Smooth muscle cell (in vitro differentiated cells): ENCODE data around the gene BTNL8. TPM values are rescaled to one million over a fixed set of nuclear protein-coding genes. Genes with fewer than 3 reads are reported as not detected.

Experiments
- DNase-seq: peaks from one replicate; lab custom pipeline; 2025; ENCODE audit not compliant: unreplicated experiment; lab: John Stamatoyannopoulos, UW
- H2AFZ ChIP-seq: fragments of 200-600 bp; sonication (generic); 2 replicates; pipeline ENCODE4 v1.6.0; 2016; ENCODE audit warnings: antibody characterized with exemption, low read depth, mild to moderate bottlenecking
- H3F3A ChIP-seq: fragments of 200-600 bp; sonication (generic); 2 replicates; pipeline ENCODE4 v1.6.0; 2017; ENCODE audit warnings: antibody characterized with exemption, low read depth
- H3K27ac ChIP-seq: fragments of 200-600 bp; sonication (generic); 2 replicates; pipeline ENCODE4 v1.5.1; 2016; ENCODE audit warnings: low read depth, mild to moderate bottlenecking
- H3K27me3 ChIP-seq: fragments of 200-600 bp; sonication (generic); 2 replicates; pipeline ENCODE4 v1.6.1; 2016; ENCODE audit warnings: low read depth, mild to moderate bottlenecking
- H3K36me3 ChIP-seq: fragments of 200-600 bp; sonication (generic); 2 replicates; pipeline ENCODE4 v1.5.1; 2016; ENCODE audit warnings: low read depth
- H3K4me1 ChIP-seq: fragments of 200-600 bp; sonication (generic); 2 replicates; pipeline ENCODE4 v1.5.1; 2016; ENCODE audit warnings: low read depth
- H3K4me2 ChIP-seq: fragments of 200-600 bp; sonication (generic); 2 replicates; pipeline ENCODE4 v1.6.0; 2016; ENCODE audit warnings: mild to moderate bottlenecking
- H3K4me3 ChIP-seq: fragments of 200-600 bp; sonication (generic); 2 replicates; pipeline ENCODE4 v1.5.1; 2016; ENCODE audit warnings: mild to moderate bottlenecking
- H3K79me2 ChIP-seq: fragments of 200-600 bp; sonication (generic); 2 replicates; pipeline ENCODE4 v1.6.0; 2016; ENCODE audit warnings: low read depth, mild to moderate bottlenecking
- H3K9ac ChIP-seq: fragments of 200-600 bp; sonication (generic); 2 replicates; pipeline ENCODE4 v1.6.0; 2016; ENCODE audit warnings: low read depth
- H3K9me3 ChIP-seq: fragments of 200-600 bp; sonication (generic); replicated peaks from 2 replicates; pipeline ENCODE4 v1.5.1; 2016; ENCODE audit warnings: low read depth
- H4K20me1 ChIP-seq: fragments of 200-600 bp; sonication (generic); 2 replicates; pipeline ENCODE4 v1.6.0; 2016; ENCODE audit warnings: low read depth
- CTCF ChIP-seq: fragments of 200-600 bp; sonication (generic); IDR thresholded peaks from 2 replicates; pipeline ENCODE4 v1.5.1; 2017; ENCODE audit warnings: borderline replicate concordance, mild to moderate bottlenecking, antibody characterized with exemption; ENCODE audit not compliant: insufficient read depth, poor library complexity, severe bottlenecking
- WGBS: methylation state at CpG from one replicate; pipeline ENCODE4 v1.1.7; 2016; ENCODE audit warnings: low lambda C conversion rate; 5-methylcytosine and 5-hydroxymethylcytosine counted together
- polyA plus RNA-seq: library from polyadenylated mRNA; unstranded; fragments of >200 nt; fragmentation: Nextera tagmentation; extraction: Ambion mirVana; gene quantifications from 2 replicates; pipeline ENCODE4 v1.2.1, GENCODE V29; 2016
- total RNA-seq: library from RNA; depleted of rRNA; stranded (reverse); fragments of >200 nt; gene quantifications from 2 replicates; pipeline ENCODE4 v1.2.3, GENCODE V29; 2014

The BTNL8 gene
- total and polyA plus RNA-seq, 2 experiments from 2014 or later: not detected

- H4K20me1 ChIP-seq: no peaks in the 10 kb centered on the region
- H3K9ac ChIP-seq: no peak overlapping the region
- DNase-seq: no peak
- no peaks in the 10 kb centered on the region for H3K27me3 ChIP-seq
- WGBS: 94% methylated on average over 4 of the region's 4 CpGs
- H3F3A ChIP-seq: no peaks in the 10 kb centered on the region
- TF ChIP-seq CTCF: no peak
- H3K4me3 ChIP-seq: no peak overlapping the region
- H3K27ac ChIP-seq: no peak overlapping the region
- no peaks in the 10 kb centered on the region for H3K4me1 ChIP-seq
- H3K9me3 ChIP-seq: peaks cover 44% of the 10 kb centered on the region
- no peak overlapping the region for H3K4me2 ChIP-seq
- peaks cover 56% of the 10 kb centered on the region for H3K36me3 ChIP-seq
- peaks cover 16% of the 10 kb centered on the region for H3K79me2 ChIP-seq
- no peak overlapping the region for H2AFZ ChIP-seq
These were observed 46.5 kb upstream of the BTNL8 start for GRCh38 chr5:180852495-180852894.

GRCh38 chr5:180853121-180853847, 45.7 kb upstream of the BTNL8 start:
- Histone ChIP-seq H3F3A (no peaks in the 10 kb centered on the region), H2AFZ (no peak overlapping the region), H4K20me1 (no peaks in the 10 kb centered on the region), H3K4me3 (no peak overlapping the region), H3K27me3 (no peaks in the 10 kb centered on the region), H3K4me1 (no peaks in the 10 kb centered on the region), H3K27ac (no peak overlapping the region), H3K9me3 (peaks cover 39% of the 10 kb centered on the region), H3K36me3 (peaks cover 50% of the 10 kb centered on the region), H3K4me2 (no peak overlapping the region), H3K79me2 (peaks cover 20% of the 10 kb centered on the region), H3K9ac (no peak overlapping the region)
- no peak for DNase-seq
- no peak for TF ChIP-seq CTCF
- 91% methylated on average over 13 of the region's 13 CpGs for WGBS

- Histone ChIP-seq H3K4me2 (no peak overlapping the region), H3K4me1 (no peaks in the 10 kb centered on the region), H3K36me3 (peaks cover 44% of the 10 kb centered on the region), H2AFZ (no peak overlapping the region), H3K79me2 (peaks cover 25% of the 10 kb centered on the region), H3F3A (no peaks in the 10 kb centered on the region), H3K27ac (no peak overlapping the region), H3K4me3 (no peak overlapping the region), H3K27me3 (no peaks in the 10 kb centered on the region), H3K9ac (no peak overlapping the region), H3K9me3 (peaks cover 34% of the 10 kb centered on the region), H4K20me1 (no peaks in the 10 kb centered on the region)
- 95% methylated on average over 1 of the region's 1 CpG for WGBS
- DNase-seq: no peak
- TF ChIP-seq CTCF: no peak
These were observed 45.1 kb upstream of the BTNL8 start for GRCh38 chr5:180853848-180854176.

- WGBS: 98% methylated on average over 6 of the region's 6 CpGs
- no peaks in the 10 kb centered on the region for H4K20me1 ChIP-seq
- peaks cover 15% of the 10 kb centered on the region for H3K4me1 ChIP-seq
- no peak overlapping the region for H3K4me2 ChIP-seq
- H3K79me2 ChIP-seq: peaks cover 31% of the 10 kb centered on the region
- TF ChIP-seq CTCF: no peak
- no peak overlapping the region for H2AFZ ChIP-seq
- no peak for DNase-seq
- H3K9ac ChIP-seq: no peak overlapping the region
- no peaks in the 10 kb centered on the region for H3K9me3 ChIP-seq
- no peak overlapping the region for H3K4me3 ChIP-seq
- peaks cover 14% of the 10 kb centered on the region for H3K36me3 ChIP-seq
- no peak overlapping the region for H3K27ac ChIP-seq
- H3F3A ChIP-seq: no peaks in the 10 kb centered on the region
- no peaks in the 10 kb centered on the region for H3K27me3 ChIP-seq
These were observed 40.4 kb upstream of the BTNL8 start for GRCh38 chr5:180858586-180858985.
